HL-60 (cell line): ENCODE results near the gene RNF141.

Experiments used
- DNase-seq, 2 experiments: peaks; one replicate each; pipeline ENCODE4 v3.0.0-alpha.2; 2010 to 2020; ENCODE audit warnings: low read depth in 1 of 2, low spot score in 1 of 2
- H3K27ac ChIP-seq: fragments of 250-450 bp; sonication (Bioruptor Pico); replicated peaks from 2 replicates; pipeline ENCODE4 v1.5.1; 2020; ENCODE audit warnings: mild to moderate bottlenecking, moderate library complexity
- H3K27me3 ChIP-seq: fragments of 250-450 bp; sonication (Bioruptor Pico); 2 replicates; pipeline ENCODE4 v1.5.1; 2021; ENCODE audit warnings: mild to moderate bottlenecking, moderate library complexity; ENCODE audit not compliant: insufficient read depth, poor library complexity, severe bottlenecking
- H3K4me3 ChIP-seq: replicated peaks from 2 replicates; pipeline ENCODE4 v1.5.1; 2011; ENCODE audit warnings: mild to moderate bottlenecking, control low read depth, low read length; ENCODE audit not compliant: insufficient read depth
- GABPA ChIP-seq: IDR thresholded peaks from 2 replicates; pipeline ENCODE4 v1.6.1; 2012; ENCODE audit warnings: low read depth
- POLR2AphosphoS5 ChIP-seq: IDR thresholded peaks from 2 replicates; pipeline ENCODE4 v1.6.1; 2012; ENCODE audit warnings: low read depth
- REST ChIP-seq: IDR thresholded peaks from 2 replicates; pipeline ENCODE4 v1.6.1; 2012; ENCODE audit warnings: low read depth; ENCODE audit not compliant: insufficient replicate concordance
- SPI1 ChIP-seq: IDR thresholded peaks from 2 replicates; pipeline ENCODE4 v1.6.1; 2012; ENCODE audit warnings: low read depth, mild to moderate bottlenecking, borderline replicate concordance
- TF ChIP-seq, protein P1 (sequence below): IDR thresholded peaks from one replicate; pipeline ENCODE4 v1.5.1; 2011; ENCODE audit warnings: low read length, control low read depth, inconsistent platforms; ENCODE audit not compliant: insufficient read depth

The RNF141 gene

DNA sequence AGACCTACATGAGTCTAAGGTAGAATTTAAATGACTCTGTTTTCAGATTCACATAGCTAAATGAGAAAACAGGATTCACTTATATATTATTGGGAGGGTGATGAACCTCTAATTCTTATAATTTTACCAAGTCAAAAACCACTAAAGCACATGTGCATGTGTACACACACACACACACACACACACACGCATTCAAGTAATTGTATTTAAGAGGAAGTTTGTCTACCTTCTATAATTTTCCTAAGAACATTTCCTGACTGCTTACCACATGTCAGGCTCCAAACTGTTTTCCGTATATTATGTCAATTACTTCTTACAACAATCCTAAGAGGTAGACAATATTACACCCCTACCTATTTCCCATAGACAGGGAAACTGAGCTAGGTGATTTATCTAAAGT lies 6.7 kb downstream of the RNF141 start:
- peak overlapping the region; percentile 45 for H3K27ac ChIP-seq
- no peak overlapping the region for H3K4me3 ChIP-seq
- no peaks in the 10 kb centered on the region for H3K27me3 ChIP-seq
- TF ChIP-seq SPI1 (no peak), REST (no peak), GABPA (no peak), POLR2AphosphoS5 (no peak)
- TF ChIP-seq, protein P1, sequence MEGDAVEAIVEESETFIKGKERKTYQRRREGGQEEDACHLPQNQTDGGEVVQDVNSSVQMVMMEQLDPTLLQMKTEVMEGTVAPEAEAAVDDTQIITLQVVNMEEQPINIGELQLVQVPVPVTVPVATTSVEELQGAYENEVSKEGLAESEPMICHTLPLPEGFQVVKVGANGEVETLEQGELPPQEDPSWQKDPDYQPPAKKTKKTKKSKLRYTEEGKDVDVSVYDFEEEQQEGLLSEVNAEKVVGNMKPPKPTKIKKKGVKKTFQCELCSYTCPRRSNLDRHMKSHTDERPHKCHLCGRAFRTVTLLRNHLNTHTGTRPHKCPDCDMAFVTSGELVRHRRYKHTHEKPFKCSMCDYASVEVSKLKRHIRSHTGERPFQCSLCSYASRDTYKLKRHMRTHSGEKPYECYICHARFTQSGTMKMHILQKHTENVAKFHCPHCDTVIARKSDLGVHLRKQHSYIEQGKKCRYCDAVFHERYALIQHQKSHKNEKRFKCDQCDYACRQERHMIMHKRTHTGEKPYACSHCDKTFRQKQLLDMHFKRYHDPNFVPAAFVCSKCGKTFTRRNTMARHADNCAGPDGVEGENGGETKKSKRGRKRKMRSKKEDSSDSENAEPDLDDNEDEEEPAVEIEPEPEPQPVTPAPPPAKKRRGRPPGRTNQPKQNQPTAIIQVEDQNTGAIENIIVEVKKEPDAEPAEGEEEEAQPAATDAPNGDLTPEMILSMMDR: no peak
- DNase-seq: peak in 1 of 2 experiments; percentile 42

- TF ChIP-seq POLR2AphosphoS5 (no peak), REST (no peak), GABPA (no peak), SPI1 (no peak)
- TF ChIP-seq, protein P1: no peak
Observed at GRCh38 chr11:10533323-10533722, 7.7 kb downstream of the RNF141 start.

DNA sequence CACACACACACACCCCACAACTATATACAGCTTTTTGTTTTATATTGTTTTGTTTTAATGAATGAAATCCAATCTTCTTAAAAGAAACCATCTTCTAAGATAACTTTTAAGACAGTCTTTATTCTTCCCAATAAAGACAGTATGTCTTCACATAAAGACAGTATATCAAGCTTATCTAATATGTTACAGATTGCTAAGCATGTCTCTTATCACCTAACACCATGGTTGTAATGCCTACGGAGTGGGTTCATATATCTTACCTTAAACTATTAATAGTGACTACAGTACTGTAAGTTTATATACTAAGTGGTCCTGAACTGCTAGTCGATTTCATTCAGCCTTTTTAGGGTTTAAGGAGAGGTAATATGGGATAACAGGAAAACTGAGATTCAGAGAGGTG lies 8.5 kb downstream of the RNF141 start:
- no peak overlapping the region for H3K27ac ChIP-seq
- H3K4me3 ChIP-seq: no peak overlapping the region
- TF ChIP-seq POLR2AphosphoS5 (no peak), REST (no peak), SPI1 (no peak), GABPA (no peak)
- TF ChIP-seq, protein P1: no peak
- H3K27me3 ChIP-seq: no peaks in the 10 kb centered on the region
- no peak for DNase-seq

More at GRCh38 chr11:10533323-10533722, 7.7 kb downstream of the RNF141 start:
- no peaks in the 10 kb centered on the region for H3K27me3 ChIP-seq
- H3K27ac ChIP-seq: no peak overlapping the region
- no peak overlapping the region for H3K4me3 ChIP-seq
- no peak for DNase-seq
